Hepatocyte (in vitro differentiated cells): Measurements from ENCODE around the gene DMRTC2.

Experiments used
- CTCF ChIP-seq: fragments of 200-600 bp; sonication (generic); IDR thresholded peaks from 2 replicates; pipeline ENCODE4 v1.5.1; 2016; ENCODE audit warnings: antibody characterized with exemption, mild to moderate bottlenecking; ENCODE audit not compliant: poor library complexity
- EZH2 ChIP-seq: fragments of 200-600 bp; sonication (generic); IDR thresholded peaks from 2 replicates; pipeline ENCODE4 v1.6.1; 2016; ENCODE audit warnings: antibody characterized with exemption, mild to moderate bottlenecking, borderline replicate concordance

GRCh38 chr19:41869374-41869955 lies 24.6 kb downstream of the DMRTC2 start:
- TF ChIP-seq CTCF = no peak
- no peak for TF ChIP-seq EZH2
